Measurements from ENCODE around the gene KMT2E.
"Not testable (repeated sequence)": the region's sequence is repeated elsewhere in the genome, so short reads cannot be mapped to it uniquely, and the experiment has no call there.

The KMT2E gene

DNA sequence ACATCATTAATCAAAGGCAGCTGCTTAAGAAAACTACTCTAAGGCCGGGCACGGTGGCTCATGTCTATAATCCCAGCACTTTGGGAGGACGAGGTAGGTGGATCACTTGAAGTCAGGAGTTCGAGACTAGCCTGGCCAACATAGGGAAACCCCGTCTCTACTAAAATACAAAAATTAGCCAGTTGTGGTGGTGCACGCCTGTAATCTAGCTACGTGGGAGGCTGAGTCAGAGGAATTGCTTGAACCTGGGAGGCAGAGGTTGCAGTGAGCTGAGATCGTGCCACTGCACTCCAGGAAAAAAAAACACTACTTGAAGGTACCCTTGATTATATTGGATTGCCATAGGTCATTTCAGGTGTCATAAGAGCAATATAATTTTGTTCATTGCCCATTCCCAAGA lies 14.9 kb downstream of the KMT2E start:
- not testable (repeated sequence) for DNase-seq

DNA sequence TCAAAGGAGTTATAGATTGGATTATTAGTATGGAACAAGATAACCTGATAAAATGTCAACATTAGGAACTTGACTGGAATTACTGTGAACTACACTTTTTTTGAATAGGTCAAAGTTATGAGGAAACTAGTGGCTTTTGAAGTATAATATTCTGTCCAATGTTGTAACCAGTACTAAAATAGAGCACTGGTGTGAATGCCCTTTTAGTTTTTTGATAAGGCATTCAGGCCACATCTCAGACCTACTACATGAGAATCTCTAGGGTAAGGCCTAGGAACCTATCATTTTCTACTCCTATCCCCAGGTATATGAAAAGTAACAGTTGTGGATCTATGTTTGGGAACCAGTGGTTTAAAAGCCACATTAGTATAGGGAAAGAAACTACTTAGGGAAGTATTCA lies 16.4 kb downstream of the KMT2E start:
- DNase-seq = no peak

DNA sequence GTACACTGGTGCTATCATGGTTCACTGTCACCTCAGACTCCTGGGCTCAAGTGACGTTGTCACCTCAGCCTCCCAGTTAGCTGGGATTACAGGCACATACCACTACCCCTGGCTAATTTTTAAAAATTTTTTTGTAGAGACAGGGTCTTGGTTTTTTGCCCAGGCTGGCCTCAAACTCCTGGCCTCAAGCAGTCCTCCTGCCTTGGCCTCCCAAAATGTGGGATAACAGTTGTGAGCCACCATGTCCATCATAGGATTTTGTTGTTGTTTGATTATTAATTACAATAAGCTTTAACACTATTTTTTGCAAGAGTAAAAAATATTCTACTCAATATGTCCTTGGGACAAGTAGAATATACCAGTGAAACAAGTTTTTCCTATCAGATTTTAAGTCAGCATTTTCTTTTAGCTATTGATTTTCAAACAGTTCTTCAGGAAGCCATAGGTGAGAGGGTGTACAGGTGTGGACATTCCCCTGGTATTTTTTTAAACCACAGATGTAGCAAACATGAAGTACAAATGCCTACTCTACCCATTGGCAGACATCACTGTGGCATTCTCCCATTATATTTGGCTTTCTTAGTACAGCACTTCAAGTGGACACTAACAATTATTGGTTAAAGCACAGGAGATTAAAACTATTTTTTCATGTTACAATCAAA lies 18.7 kb downstream of the KMT2E start:
- no peak for DNase-seq

DNA sequence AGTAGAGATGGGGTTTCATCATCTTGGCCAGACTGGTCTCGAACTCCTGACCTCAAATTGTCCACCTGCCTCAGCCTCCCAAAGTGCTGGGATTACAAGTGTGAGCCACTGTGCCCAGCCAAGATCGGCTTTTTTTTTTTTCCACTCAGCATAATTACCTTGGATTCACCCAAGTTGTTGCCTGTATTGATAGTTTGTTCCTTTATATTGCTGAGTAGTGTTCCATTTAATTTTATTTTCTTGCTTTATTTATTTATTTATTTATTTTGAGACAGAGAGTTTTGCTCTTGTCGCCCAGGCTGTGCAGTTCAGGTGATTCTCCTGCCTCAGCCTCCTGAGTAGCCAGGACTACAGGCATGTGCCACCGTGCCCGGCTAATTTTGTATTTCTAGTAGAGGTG lies 21.3 kb downstream of the KMT2E start:
- no peak for DNase-seq

DNA sequence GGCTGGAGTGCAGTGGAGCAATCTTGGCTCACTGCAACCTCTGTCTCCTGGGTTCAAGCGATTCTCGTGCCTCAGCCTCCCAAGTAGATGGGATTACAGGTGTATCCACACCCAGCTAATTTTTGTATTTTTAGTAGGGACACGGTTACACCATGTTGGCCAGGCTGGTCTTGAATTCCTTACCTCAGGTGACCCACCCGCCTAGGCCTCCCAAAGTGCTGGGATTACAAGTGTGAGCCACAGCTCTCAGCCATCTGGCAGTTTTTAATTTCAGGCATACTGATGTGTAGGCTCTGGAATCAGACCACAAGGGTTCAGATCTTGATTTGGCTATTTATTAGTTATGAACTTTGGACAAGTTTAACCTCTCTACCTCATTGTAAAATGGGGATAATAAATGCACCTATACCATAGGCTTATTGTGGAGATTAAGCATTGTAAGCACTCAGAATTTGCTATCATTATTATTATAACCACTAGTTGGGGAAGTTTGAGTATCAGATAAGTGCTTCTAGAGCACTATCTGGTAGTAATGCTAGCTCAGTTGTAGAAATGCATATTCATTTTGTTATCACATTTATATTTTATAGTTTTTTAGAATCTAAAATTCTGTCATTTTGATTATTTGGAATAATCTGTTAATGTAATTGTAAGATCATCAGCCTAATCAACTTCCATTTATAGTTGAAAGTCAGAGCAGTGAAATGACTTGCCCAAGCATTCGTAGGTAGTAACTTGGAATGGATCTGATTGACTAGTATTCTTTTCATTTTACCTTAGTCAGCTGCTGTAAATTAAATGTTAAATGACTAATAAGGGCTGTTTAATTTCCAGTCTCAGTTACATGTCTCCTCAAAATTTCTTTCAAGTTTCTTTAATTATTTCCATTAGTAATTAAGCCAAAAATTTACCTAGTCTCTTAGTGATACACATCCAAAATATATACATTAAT lies 22.5 kb downstream of the KMT2E start:
- no peak for DNase-seq

DNA sequence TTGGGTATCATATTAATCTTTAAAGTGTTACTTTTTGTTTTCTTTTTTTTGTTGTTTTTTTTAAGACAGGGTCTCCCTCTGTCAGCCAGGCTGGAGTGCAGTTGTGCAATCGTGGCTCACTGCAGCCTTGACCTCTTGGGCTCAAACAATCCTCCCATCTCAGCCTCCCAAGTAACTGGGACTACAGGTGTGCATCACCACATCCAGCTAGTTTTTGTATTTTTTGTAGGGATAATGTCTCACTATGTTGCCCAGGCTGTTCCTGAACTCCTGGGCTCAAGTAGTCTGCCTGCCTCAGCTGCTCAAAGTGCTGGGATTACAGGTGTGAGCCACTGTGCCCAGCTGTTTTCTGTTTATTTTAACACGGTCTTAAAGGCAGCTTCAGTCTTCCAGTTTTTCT lies 23.3 kb downstream of the KMT2E start:
- DNase-seq = no peak

DNA sequence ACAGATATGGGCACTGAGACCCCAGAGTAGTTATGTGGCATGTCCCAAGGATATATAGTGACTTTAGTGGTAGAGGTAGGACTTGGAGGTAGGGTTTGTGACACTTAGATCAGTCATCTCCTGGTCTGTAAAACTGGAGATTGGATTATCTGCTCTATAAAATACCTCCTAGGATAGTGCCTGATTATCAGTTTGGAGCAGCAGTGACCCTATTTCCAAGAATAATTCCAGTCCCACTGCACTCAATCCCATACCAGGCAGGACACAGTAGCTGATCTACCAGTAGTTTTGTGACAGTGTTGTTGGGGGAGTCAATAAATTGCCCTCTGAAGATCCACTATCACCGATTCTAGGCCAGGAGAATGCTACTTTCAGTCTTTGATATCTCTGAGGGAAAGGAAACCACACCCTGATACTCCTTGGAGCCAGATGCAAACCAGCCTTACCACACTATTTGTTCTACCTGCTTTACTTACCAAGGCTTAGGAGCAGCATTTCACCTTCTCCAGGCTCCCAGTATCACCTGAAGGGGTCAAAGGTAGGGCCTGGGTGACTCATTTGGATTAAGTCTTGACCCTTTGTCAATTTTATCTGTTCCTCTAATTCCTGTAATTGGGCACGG lies 30.6 kb downstream of the KMT2E start:
- no peak for DNase-seq

DNA sequence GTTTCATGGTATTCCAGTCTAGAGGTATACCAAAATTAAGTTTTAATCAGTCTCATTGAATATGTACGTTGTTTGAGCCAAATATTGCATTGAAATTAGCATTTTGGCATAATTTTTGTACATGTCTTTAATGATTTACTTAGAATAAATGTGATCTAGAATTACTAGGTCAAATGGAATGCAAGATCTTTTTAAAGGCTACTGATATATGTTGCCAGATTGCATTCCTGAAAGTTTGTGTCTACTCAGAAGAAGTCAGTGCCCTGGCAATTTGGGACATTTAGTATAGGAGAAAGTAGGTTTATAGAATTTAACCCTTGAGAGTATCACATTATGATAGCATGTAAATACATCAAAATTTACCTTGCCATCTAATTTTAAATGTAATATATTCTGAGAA lies 32.4 kb downstream of the KMT2E start:
- DNase-seq = no peak

DNA sequence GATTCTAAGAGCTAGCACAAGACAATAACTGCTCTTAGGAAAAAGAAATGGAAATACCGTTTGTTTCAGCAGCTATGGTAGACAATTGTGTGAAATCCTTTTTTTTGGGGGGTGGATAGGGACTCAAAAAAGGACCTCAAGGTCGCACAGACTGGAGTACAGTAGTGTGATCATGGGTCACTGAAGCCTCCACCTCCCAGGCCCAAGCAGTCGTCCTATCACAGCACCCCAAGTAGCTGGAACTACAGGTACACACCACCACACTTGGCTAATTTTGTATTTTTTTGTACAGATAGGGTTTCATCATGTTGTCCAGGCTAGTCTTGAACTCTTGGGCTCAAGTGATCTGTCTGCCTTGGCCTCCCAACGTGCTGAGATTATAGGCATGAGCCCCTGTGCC lies 33.9 kb downstream of the KMT2E start:
- no peak for DNase-seq

DNA sequence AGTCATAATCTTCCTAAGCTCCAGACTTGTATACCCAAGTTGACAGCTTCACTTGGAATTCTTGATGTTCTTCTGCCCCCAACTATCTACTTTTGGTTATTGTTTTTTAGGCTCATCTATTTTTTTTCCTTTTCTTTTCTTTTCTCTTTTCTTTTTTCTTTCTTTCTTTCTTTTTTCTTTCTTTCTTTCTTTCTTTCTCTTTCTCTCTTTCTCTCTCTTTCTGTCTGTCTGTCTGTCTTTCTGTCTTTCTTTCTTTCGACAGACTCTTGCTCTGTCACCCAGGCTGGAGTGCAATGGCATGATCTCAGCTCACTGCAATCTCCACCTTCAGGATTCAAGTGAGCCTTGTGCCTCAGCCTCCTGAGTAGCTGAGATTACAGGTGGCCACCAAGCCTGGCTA lies 36.5 kb downstream of the KMT2E start:
- DNase-seq = no peak

DNA sequence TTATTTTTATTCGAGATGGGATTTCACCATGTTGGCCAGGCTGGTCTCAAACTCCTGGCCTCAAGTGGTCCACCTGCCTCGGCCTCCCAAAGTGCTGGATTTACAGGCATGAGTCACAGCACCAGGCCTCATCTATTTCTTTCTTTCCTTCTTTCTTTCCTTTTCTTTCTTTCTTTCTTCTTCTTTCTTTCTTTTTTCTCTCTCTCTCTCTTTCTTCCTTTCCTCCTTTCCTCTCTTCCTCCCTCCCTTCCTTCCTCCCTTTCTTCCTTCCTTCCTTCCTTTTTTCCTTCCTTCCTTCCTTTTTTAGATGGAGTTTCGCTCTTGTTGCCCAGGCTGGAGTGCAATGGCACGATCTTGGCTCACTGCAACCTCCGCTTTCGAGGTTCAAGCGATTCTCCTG lies 36.9 kb downstream of the KMT2E start:
- DNase-seq = not testable (repeated sequence)

DNA sequence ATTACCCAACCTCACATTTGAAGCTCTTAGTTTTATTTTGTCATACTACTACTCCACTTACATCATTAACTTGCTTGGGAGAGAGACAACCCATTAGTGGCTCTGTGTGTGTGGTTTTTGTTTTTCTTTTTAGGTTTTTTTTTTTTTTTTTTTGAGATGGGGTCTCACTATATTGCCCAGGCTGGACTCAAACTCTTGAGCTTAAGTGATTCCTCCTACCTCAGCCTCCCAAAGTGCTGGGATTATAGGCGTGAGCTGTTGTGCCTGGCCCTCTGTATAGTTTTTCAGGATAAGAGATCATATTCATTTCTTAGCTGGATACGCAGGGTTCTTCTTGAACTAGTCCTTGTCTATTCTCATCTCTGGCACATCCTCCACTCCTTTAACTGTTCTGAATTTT lies 41.1 kb downstream of the KMT2E start:
- DNase-seq = no peak

DNA sequence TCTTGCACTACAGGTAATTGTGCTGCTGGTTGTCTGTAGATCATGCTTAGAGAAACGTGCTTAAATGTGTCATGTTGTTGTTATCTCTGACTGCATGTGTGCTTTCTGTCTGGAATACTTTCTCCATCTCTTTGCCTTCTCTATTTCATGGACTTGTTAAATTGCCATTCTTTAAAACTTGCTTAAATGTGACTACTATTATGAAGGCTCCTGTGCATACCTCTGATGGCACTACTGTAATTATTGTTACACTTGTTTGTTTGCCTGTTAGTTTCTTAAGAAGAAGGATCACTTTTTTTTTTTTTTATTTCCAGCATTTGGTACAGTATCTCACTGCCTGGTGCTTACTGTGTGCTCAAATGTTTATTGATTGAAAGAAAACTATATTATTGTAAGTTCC lies 41.6 kb downstream of the KMT2E start:
- no peak for DNase-seq

DNA sequence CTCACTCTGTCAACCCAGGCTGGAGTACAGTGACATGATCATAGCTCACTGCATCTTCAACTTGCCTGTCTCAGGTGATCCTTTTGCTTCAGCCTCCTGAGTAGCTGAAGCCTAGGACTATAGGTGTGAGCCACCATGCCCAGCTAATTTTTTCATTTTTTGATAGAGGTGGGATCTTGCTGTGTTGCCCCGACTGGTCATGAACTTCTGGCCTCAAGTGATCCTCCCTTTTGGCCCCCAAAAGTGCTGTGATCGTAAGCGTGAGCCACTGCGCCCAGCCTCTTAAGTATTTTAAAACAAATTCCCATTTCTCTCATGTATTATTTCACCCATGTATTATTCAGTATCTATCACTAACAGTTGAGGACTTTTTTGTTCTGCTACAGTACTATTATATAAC lies 43.5 kb downstream of the KMT2E start:
- no peak for DNase-seq

DNA sequence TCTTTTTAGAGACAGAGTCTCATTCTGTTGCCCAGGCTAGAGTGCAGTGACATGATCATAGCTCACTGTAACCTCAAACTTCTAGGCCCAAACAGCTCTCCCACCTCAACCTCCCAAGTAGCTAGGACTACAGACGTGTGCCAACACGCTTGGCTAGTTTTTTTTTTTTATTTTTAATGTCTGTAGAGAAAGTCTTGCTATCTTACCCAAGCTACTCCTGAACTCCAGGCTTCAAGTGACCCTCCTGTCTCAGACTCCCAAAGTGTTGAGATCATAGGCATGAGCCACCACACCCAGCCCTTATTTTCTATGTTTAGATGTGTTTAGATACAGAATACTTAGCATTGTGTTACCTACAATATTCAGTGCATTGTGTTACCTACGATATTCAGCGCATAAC lies 46.4 kb downstream of the KMT2E start:
- DNase-seq = no peak

DNA sequence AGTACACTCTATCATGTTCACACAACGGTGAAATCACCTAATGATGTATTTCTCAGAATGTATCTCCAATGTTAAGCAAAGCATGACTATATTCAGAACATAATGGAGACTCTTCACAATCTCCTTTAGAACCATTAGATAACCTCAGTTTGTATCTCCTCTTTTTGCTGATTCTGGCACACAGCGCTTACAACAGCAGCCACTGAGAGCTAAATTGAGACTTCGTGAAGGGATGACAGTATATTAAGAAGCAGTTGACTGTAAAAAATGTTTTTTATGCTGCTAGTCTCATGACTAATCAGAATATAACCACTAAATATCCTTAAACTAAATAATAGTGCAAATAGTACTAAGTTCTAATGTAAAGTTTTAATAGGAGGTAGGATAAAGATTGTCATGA lies 46.9 kb downstream of the KMT2E start:
- DNase-seq = no peak

DNA sequence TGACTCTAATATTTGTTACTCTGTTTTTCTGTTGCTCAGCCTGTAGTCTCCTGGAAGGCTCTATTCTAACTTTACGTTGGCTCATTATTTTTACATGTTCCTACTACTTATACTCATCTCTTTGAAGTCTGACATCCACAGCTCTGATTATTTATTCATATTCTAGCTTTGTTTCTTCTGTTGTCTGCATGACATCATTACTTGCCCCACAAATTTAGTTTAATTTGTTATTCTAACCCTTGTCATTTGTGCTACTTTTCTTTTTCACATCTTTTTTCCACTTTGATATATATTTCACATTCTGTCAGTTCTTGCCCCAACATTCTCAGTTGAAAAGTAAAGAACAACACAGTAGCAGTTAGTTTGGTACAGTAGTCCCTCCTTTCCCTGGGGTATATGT lies 51.1 kb downstream of the KMT2E start:
- DNase-seq = no peak

DNA sequence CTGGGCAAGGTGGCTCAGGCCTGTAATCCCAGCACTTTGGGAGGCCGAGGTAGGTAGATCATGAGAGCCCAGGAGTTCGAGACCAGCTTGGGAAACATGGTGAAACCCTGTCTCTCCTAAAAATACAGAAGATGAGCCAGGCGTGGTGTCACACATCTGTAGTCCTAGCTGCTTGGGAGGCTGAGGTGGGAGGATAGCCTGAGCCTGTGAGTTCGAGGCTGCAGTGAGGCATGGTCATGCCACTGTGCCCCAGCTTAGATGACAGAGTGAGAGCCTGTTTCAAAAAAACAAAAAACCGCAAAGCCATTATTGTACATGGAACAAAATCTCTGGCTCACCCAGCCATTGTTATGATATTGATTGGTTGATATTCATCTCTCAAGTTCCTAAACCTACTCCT lies 53.7 kb downstream of the KMT2E start:
- no peak for DNase-seq

DNA sequence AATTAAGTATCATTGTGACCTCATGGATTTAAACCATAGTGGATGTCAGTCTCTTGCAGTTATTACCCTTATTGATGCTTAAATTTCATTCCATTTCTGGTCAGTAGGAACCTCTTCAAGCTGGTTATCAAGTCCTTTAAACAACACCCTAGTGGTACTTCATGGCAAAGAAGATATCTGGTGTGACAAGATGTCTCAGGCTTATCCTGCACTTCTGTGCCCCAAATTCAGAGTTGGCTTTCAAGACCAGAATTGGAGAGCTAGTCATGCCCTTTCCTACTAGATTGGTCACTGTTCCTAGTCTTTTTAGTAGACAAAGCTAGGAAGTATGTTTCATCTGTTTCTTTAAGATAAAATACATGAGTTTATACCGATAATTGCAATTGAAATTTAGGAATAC lies 54.9 kb downstream of the KMT2E start:
- DNase-seq = no peak

DNA sequence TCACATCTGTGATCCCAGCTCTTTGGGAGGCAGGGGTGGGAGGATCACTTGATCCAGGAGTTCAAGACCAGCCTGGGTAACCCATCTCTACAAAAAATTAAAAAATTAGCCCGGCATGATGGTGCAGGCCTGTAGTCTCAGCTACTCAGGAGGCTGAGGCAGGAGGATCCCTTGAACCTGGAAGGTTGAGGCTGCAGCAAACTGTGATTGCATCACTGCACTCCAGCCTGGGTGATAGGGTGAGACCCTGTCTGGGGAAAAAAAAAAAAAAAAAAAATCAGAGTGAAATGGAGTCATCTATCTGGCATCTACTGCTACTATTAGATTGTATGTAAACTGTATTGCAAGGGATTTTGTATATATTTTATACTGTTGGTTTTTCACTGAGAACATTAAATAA lies 59.1 kb downstream of the KMT2E start:
- DNase-seq = no peak

DNA sequence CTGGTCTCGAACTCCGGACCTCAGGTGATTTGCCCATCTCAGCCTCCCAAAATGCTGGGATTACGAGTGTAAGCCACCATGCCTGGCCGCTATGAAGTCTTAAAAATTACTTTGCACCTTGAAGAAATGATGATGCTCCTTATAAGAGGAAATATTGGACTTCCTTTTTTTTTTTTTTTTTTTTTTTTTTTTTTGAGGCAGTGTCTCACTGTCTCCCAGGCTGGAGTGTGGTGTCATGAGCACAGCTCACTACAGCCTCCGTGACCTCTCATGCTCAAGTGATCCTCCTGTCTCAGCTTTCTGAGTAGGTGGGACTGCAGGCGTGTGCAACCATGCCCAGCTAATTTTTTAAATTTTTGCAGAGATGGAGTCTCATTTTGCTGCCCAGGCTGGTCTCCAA lies 65.3 kb downstream of the KMT2E start:
- no peak for DNase-seq

DNA sequence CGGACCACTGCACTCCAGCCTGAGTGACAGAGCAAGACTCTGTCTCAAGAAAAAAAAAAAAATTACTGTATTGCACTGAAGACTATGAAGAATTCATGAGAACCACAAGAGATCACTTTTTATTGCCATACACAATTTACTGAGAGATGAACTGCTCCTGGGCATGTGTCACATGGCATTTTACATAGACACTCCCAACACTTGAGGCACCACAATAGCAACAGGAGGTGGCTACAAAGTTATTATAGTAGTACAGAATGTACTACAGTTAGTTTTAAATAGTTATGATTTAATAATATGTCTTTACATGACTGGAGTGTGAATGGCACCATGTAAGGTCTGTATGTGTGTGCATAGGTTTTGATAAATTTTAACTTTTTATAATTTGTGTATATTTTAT lies 70.6 kb downstream of the KMT2E start:
- DNase-seq = no peak

DNA sequence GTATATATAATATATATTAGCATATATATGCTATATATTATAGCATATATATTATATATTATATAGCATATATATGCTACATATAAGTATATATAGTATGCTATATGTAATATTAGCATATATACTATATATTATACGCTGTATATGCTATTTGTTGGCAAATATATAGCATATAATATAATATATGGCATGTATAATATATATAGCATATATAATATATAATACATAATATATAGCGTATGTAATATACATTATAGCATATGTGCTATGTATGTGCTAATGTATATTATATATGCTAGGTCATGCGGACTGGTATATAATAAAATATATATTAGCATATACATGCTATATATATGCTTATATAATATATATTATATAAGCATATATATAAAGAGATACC lies 72.8 kb downstream of the KMT2E start:
- DNase-seq = no peak

DNA sequence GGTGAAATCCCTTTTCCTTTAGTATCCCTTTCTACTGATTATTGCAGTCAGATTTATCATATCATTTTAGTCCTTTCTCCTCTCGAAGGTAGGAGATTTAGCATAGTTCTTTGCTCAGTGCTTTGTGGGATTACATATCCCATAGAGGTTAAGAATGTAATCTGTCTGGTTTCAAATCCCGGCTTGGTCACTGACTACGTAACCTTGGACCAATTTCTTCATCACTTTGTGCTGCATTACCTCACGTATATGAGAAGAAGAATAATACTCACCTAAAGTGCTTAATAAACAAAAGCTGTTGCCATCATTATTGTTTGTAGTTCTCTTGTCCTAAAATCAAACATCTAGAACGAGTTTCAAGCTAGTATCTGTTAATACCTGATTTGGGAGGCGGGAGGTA lies 74.0 kb downstream of the KMT2E start:
- no peak for DNase-seq
